Sigmoid colon (tissue), 7 donors: Measurements from ENCODE around the gene ASTL. TPM values are rescaled to one million over a fixed set of nuclear protein-coding genes. Genes with fewer than 3 reads are reported as not detected.
"Not testable (repeated sequence)": the region's sequence is repeated elsewhere in the genome, so short reads cannot be mapped to it uniquely, and the experiment has no call there.

Experiments used
- DNase-seq: peaks from one replicate; pipeline ENCODE4 v3.0.0-alpha.2; 2019
- H3K27ac ChIP-seq, 4 donors: fragments of 200-600 bp; sonication (generic); one replicate each; pipeline ENCODE4 v1.5.1; 2016 to 2019; ENCODE audit warnings: mild to moderate bottlenecking in 1 of 4
- H3K27me3 ChIP-seq, 3 donors: fragments of 200-600 bp; sonication (generic); one replicate each; pipeline ENCODE4 v1.5.1; 2019; ENCODE audit warnings: mild to moderate bottlenecking in 1 of 3
- H3K36me3 ChIP-seq, 4 donors: fragments of 200-600 bp; sonication (generic); one replicate each; pipeline ENCODE4 v1.5.1; 2016 to 2019
- H3K4me1 ChIP-seq, 4 donors: fragments of 200-600 bp; sonication (generic); one replicate each; pipeline ENCODE4 v1.5.1; 2017 to 2019
- H3K4me3 ChIP-seq, 4 donors: fragments of 200-600 bp; sonication (generic); one replicate each; pipeline ENCODE4 v1.5.1; 2017 to 2019; ENCODE audit warnings: mild to moderate bottlenecking in 2 of 4, moderate library complexity in 1 of 4
- H3K9me3 ChIP-seq, 4 donors: fragments of 200-600 bp in 3 of 4; sonication (generic) in 3 of 4; one replicate each; pipeline versions ENCODE4 v1.5.1 to v1.6.1; 2013 to 2019
- EP300 ChIP-seq, 4 donors: sonication (generic); formaldehyde crosslinking; IDR thresholded peaks; one replicate each; pipeline ENCODE4 v1.6.1; 2017; ENCODE audit warnings: antibody characterized with exemption in 4 of 4
- POLR2A ChIP-seq, 2 donors: fragments of 450-650 bp; IDR thresholded peaks; one replicate each; pipeline ENCODE4 v1.6.1; 2016; ENCODE audit warnings: antibody characterized with exemption in 2 of 2, mild to moderate bottlenecking in 2 of 2, moderate library complexity in 2 of 2
- POLR2AphosphoS5 ChIP-seq, 4 donors: sonication (generic); formaldehyde crosslinking; IDR thresholded peaks; one replicate each; pipeline ENCODE4 v1.6.1; 2017; ENCODE audit warnings: antibody characterized with exemption in 4 of 4
- WGBS, 2 donors: extraction: QIAGEN DNeasy Blood & Tissue Kit; methylation state at CpG; one replicate each; pipeline ENCODE4 v1.1.7; 2013; 5-methylcytosine and 5-hydroxymethylcytosine counted together
- intact Hi-C: fragments of 100-400 bp; cut with DNase I; formaldehyde crosslinking; loops from one replicate; pipeline ENCODE4 v1.15.1; 2023
- polyA plus RNA-seq, 3 donors: library from polyadenylated mRNA; stranded (reverse); fragments of 200-250 nt; gene quantifications; one replicate each; pipeline ENCODE4 v1.2.3, GENCODE V29; 2013
- total RNA-seq, 4 donors: library from RNA; depleted of rRNA; stranded (reverse); fragments of >200 nt; gene quantifications; one replicate each; pipeline ENCODE4 v1.1.0, GENCODE V29; 2016
- TF ChIP-seq, protein P1 (sequence below), 4 experiments: fragments of 450-650 bp in 3 of 4; fragments of 200-600 bp in 1 of 4; IDR thresholded peaks; one replicate each; pipeline ENCODE4 v1.5.1; 2016 to 2019; ENCODE audit warnings: antibody characterized with exemption in 4 of 4, mild to moderate bottlenecking in 3 of 4, moderate library complexity in 2 of 4
- donor health status: healthy with polysubstance abuse.
- donor health status: Bipolar disorder and iron deficiency.
- donor health status: healthy.

Gene ASTL
- total and polyA plus RNA-seq, 7 donors, result 0.36 TPM; not detected in 6

DNA sequence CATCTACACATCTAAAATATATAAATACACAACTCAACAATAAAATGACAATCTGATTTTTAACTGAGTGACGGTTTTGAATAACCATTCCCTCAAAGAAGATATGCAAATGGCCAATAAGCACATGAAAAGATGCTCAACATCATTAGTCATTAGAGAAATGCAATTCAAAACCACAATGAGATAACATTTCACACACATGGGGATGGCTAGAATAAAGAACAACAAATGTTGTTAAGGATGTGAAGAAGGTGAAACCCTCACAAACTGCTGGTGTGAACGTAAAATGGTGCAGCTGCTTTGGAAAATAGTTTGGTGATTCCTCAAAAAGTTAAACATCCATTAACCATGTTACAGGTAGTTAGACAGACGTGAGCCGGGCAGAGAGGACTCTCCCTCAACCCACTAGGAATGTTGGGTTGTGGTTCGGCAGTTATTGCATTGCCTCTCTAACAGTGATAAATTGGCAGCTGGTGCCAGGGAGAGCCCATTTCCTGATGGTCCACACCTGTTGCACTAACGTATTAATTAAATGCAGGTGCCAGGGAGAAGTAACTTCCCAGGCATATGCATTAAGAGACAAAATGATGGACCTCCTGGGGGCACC is 29.2 kb upstream of the ASTL start:
- H3K27ac ChIP-seq, result no peak overlapping the region
- H3K9me3 ChIP-seq, result peaks cover 0 to 5% (median 0%) of the 10 kb centered on the region in 4 donors
- H3K4me3 ChIP-seq, result no peak overlapping the region
- 25 to 59% methylated on average over 6 of the region's 6 CpGs for WGBS, 2 donors
- H3K36me3 ChIP-seq, result no peaks in the 10 kb centered on the region
- peak; percentile 8 for DNase-seq
- TF ChIP-seq EP300 (IDR thresholded peaks at IDR 0.05) (no peak), POLR2AphosphoS5 (IDR thresholded peaks at IDR 0.05) (no peak), POLR2A (IDR thresholded peaks at IDR 0.05) (no peak)
- TF ChIP-seq, protein P1, sequence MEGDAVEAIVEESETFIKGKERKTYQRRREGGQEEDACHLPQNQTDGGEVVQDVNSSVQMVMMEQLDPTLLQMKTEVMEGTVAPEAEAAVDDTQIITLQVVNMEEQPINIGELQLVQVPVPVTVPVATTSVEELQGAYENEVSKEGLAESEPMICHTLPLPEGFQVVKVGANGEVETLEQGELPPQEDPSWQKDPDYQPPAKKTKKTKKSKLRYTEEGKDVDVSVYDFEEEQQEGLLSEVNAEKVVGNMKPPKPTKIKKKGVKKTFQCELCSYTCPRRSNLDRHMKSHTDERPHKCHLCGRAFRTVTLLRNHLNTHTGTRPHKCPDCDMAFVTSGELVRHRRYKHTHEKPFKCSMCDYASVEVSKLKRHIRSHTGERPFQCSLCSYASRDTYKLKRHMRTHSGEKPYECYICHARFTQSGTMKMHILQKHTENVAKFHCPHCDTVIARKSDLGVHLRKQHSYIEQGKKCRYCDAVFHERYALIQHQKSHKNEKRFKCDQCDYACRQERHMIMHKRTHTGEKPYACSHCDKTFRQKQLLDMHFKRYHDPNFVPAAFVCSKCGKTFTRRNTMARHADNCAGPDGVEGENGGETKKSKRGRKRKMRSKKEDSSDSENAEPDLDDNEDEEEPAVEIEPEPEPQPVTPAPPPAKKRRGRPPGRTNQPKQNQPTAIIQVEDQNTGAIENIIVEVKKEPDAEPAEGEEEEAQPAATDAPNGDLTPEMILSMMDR (IDR thresholded peaks at IDR 0.05), result no peak
- no peaks in the 10 kb centered on the region for H3K27me3 ChIP-seq
- no peaks in the 10 kb centered on the region for H3K4me1 ChIP-seq
- intact Hi-C loops, result no loop called here

DNA sequence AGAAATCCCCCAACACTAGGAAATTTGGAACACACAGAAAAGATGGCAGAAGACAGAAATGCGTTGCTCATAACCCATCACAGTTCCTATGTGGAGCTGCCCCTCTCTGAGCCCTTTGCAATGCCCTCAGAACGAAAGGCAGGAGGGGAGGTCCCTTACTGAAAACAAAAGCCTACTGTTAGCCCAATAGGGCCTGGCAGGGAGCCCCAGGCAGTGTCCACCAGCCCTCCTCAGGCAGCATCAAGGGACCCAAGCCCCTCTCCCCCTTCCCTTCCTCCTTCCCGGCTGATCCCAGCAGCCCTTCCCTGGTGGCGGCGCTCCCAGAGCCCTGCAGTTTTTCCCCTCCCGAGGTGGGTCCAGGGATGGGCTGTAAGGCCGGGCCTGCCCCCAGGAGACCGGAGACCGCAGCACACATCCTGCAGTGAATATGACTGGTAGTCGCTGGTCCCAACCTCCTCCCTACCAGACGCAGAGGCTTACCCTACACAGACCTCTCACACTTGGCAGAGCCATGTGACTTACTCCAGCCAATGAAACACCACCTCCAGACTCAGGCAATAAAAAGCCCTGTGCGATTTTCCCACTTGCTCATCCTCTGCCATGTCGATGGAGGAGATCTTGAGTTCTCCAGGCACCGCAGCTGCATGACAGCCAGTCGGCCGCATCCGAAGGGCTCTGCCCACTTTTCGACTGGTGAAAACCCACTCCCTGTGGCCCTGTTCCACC is 26.3 kb upstream of the ASTL start:
- Histone ChIP-seq H3K36me3 (no peaks in the 10 kb centered on the region), H3K27ac (no peak overlapping the region), H3K27me3 (no peaks in the 10 kb centered on the region), H3K9me3 (peaks cover 0 to under 1% (median 0%) of the 10 kb centered on the region in 4 donors), H3K4me1 (no peaks in the 10 kb centered on the region), H3K4me3 (no peak overlapping the region)
- no peak for TF ChIP-seq POLR2A (IDR thresholded peaks at IDR 0.05)
- no peak for TF ChIP-seq EP300 (IDR thresholded peaks at IDR 0.05)
- TF ChIP-seq POLR2AphosphoS5 (IDR thresholded peaks at IDR 0.05), result no peak
- TF ChIP-seq, protein P1 (IDR thresholded peaks at IDR 0.05), result no peak
- peak; percentile 51 for DNase-seq
- intact Hi-C loops, result no loop called here
- 74 to 86% methylated on average over 18 of the region's 18 CpGs for WGBS, 2 donors

DNA sequence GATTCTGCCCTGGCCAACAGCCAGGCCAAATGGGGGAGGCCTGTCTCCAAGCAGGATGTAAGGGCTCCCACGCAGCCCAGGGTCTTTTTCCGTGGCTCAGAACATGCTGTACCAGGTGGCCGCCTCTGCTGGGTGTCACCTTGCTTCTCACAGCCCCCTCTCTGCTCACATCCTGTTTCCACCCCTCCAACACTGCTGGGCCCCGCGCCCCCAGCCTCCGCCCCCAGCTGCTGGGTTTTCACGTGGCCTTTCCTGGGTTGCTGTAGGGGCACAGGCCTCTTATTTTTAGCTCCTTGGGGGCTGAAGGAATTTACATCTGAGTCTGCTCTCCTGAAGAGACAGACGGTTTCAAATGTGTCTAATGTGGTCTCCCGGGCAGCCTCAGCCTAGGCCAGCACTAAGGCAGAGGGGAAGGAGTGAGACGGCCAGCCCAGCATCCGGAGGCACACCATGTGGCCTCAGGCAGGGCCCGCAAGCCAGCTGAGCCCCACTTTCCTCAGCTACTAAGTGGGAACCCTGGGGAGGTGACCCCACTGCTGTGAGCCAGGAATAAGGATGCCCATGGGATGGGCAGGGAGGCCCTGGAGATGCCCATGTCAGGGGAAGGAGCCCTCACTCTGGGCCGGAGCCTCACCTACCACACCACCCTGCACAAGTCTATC is 25.6 kb upstream of the ASTL start:
- peak; percentile 40 for DNase-seq
- H3K27ac ChIP-seq, result no peak overlapping the region

DNA sequence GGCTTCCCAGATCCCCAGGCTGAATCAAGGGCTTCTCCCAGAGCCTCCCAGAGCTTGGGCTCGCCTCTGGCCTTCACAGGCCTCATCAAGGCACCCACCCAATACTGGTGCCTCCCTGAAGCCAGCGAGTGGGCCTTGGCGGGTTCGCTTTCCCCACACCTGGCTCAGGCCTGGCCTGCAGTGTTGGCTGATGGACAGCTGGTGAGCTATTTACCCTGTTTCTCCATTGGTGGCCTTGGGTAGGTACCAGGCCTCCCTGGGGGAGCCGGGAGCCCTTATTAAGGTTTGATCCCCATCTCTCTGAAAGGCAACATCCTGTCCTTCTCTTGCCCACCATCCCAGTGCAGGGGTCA is 25.1 kb upstream of the ASTL start:
- no peaks in the 10 kb centered on the region for H3K36me3 ChIP-seq
- intact Hi-C loops, result no loop called here
- no peaks in the 10 kb centered on the region for H3K4me1 ChIP-seq
- H3K27me3 ChIP-seq, result no peaks in the 10 kb centered on the region
- TF ChIP-seq POLR2AphosphoS5 (IDR thresholded peaks at IDR 0.05), result no peak
- TF ChIP-seq, protein P1 (IDR thresholded peaks at IDR 0.05), result no peak
- TF ChIP-seq EP300 (IDR thresholded peaks at IDR 0.05), result no peak
- TF ChIP-seq POLR2A (IDR thresholded peaks at IDR 0.05), result no peak
- H3K9me3 ChIP-seq, result no peaks in the 10 kb centered on the region
- no peak overlapping the region for H3K4me3 ChIP-seq
- DNase-seq, result no peak
- 85 to 94% methylated on average over 5 of the region's 5 CpGs for WGBS, 2 donors
- no peak overlapping the region for H3K27ac ChIP-seq

More for the DNA sequence above, 25.6 kb upstream of the ASTL start:
- Histone ChIP-seq H3K9me3 (no peaks in the 10 kb centered on the region), H3K27me3 (no peaks in the 10 kb centered on the region), H3K4me3 (no peak overlapping the region), H3K4me1 (no peaks in the 10 kb centered on the region), H3K36me3 (no peaks in the 10 kb centered on the region)
- intact Hi-C loops, result no loop called here
- 44 to 83% methylated on average over 13 of the region's 13 CpGs for WGBS, 2 donors
- TF ChIP-seq POLR2AphosphoS5 (IDR thresholded peaks at IDR 0.05) (no peak), POLR2A (IDR thresholded peaks at IDR 0.05) (no peak)

DNA sequence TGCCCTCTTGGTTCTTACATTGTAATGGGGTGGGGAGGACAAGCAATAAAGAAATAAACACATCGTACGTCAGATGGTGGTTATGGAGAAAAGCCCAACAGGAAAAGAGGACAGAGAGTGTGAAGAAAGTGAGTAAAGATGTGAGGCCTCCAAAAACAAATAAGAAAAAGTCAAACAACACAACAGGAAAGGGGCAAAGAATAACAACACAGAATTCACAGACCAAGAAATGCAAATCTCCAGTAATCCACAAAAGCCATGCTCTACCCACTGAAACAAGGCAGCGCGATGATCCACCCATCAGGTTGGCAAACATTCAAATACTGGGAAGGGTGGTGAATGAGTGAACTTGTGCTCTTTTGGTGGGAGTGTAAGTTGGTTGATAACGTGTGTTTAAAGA is 23.6 kb upstream of the ASTL start:
- Histone ChIP-seq H3K36me3 (no peaks in the 10 kb centered on the region), H3K4me3 (no peak overlapping the region), H3K27ac (no peak overlapping the region), H3K27me3 (peaks cover 0 to 3% (median 0%) of the 10 kb centered on the region in 3 donors), H3K4me1 (no peaks in the 10 kb centered on the region), H3K9me3 (no peaks in the 10 kb centered on the region)
- TF ChIP-seq, protein P1 (IDR thresholded peaks at IDR 0.05), result no peak
- TF ChIP-seq POLR2A (IDR thresholded peaks at IDR 0.05) (no peak), POLR2AphosphoS5 (IDR thresholded peaks at IDR 0.05) (no peak), EP300 (IDR thresholded peaks at IDR 0.05) (no peak)
- WGBS, 2 donors, result 8 to 37% methylated on average over 5 of the region's 5 CpGs
- intact Hi-C loops, result no loop called here
- no peak for DNase-seq

DNA sequence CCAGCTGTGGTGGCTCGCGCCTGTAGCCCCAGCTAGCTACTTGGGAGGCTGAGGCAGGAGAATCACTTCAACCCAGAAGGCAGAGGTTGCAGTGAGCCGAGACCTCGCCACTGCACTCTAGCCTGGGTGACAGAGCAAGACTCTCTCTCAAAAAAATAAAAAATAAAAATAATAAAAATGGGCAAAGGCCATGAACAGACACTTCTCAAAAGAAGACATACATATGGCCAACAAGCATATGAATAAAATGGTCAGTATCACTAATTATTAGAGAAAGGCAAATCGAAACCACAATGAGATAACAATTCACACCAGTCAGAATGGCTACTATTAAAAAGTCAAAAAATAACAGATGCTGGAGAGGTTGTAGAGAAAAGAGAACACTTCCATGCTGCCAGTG is 22.1 kb upstream of the ASTL start:
- H3K27me3 ChIP-seq, H3K9me3 ChIP-seq, DNase-seq, H3K36me3 ChIP-seq, H3K4me1 ChIP-seq, intact Hi-C loops, H3K4me3 ChIP-seq, H3K27ac ChIP-seq: not testable (repeated sequence)
- WGBS, 2 donors, result 96 to 97% methylated on average over 5 of the region's 5 CpGs
